HEK293 (cell line): Measurements from ENCODE around the gene SLC3A2.
A peak's percentile ranks its signal among the peaks of the same experiment; 100 is the strongest.

Experiments
- BCL11B ChIP-seq: fragments of 450-650 bp; formaldehyde crosslinking; IDR thresholded peaks from 2 replicates; pipeline ENCODE4 v1.5.1; 2016; ENCODE audit warnings: low read depth, missing biosample characterization, missing genetic modification characterization
- GLIS2 ChIP-seq: fragments of 450-650 bp; formaldehyde crosslinking; IDR thresholded peaks from 2 replicates; pipeline ENCODE4 v1.5.1; 2016; ENCODE audit warnings: missing biosample characterization, missing genetic modification characterization
- KLF10 ChIP-seq: fragments of 450-650 bp; IDR thresholded peaks from 2 replicates; pipeline ENCODE4 v1.5.1; 2018; ENCODE audit warnings: missing biosample characterization, mild to moderate bottlenecking, missing genetic modification characterization
- KLF8 ChIP-seq: fragments of 450-650 bp; formaldehyde crosslinking; IDR thresholded peaks from 2 replicates; pipeline ENCODE4 v1.5.1; 2016; ENCODE audit warnings: missing biosample characterization, missing genetic modification characterization
- OVOL3 ChIP-seq: fragments of 450-650 bp; formaldehyde crosslinking; IDR thresholded peaks from 2 replicates; pipeline ENCODE4 v1.5.1; 2016; ENCODE audit warnings: missing biosample characterization, missing genetic modification characterization
- ZBTB8A ChIP-seq: fragments of 450-650 bp; formaldehyde crosslinking; IDR thresholded peaks from 2 replicates; pipeline ENCODE4 v1.5.1; 2016; ENCODE audit warnings: missing biosample characterization, missing genetic modification characterization
- ZEB2 ChIP-seq: fragments of 450-650 bp; formaldehyde crosslinking; IDR thresholded peaks from 2 replicates; pipeline ENCODE4 v1.5.1; 2016; ENCODE audit warnings: missing biosample characterization, missing genetic modification characterization
- ZFHX2 ChIP-seq: fragments of 450-650 bp; formaldehyde crosslinking; conservative IDR thresholded peaks from 2 replicates; pipeline ENCODE4 v1.5.1; 2016; ENCODE audit warnings: missing biosample characterization, missing genetic modification characterization
- ZFP37 ChIP-seq: fragments of 450-650 bp; formaldehyde crosslinking; IDR thresholded peaks from 2 replicates; pipeline ENCODE4 v1.5.1; 2016; ENCODE audit warnings: missing biosample characterization, missing genetic modification characterization
- ZNF132 ChIP-seq: fragments of 450-650 bp; formaldehyde crosslinking; IDR thresholded peaks from 2 replicates; pipeline ENCODE4 v1.5.1; 2017; ENCODE audit warnings: missing biosample characterization, missing genetic modification characterization, borderline replicate concordance
- ZNF138 ChIP-seq: fragments of 450-650 bp; formaldehyde crosslinking; IDR thresholded peaks from 2 replicates; pipeline ENCODE4 v1.5.1; 2016; ENCODE audit warnings: missing biosample characterization, missing genetic modification characterization, borderline replicate concordance
- ZNF175 ChIP-seq: fragments of 450-650 bp; formaldehyde crosslinking; IDR thresholded peaks from 2 replicates; pipeline ENCODE4 v1.5.1; 2016; ENCODE audit warnings: missing biosample characterization, missing genetic modification characterization
- ZNF184 ChIP-seq: fragments of 450-650 bp; IDR thresholded peaks from 2 replicates; pipeline ENCODE4 v1.5.1; 2018; ENCODE audit warnings: missing biosample characterization, mild to moderate bottlenecking, missing genetic modification characterization
- ZNF302 ChIP-seq: fragments of 450-650 bp; formaldehyde crosslinking; IDR thresholded peaks from 2 replicates; pipeline ENCODE4 v1.5.1; 2016; ENCODE audit warnings: missing biosample characterization, missing genetic modification characterization, low read depth
- ZNF324 ChIP-seq: fragments of 450-650 bp; formaldehyde crosslinking; IDR thresholded peaks from 2 replicates; pipeline ENCODE4 v1.5.1; 2016; ENCODE audit warnings: missing biosample characterization, missing genetic modification characterization
- ZNF394 ChIP-seq: fragments of 450-650 bp; formaldehyde crosslinking; IDR thresholded peaks from 2 replicates; pipeline ENCODE4 v1.5.1; 2016; ENCODE audit warnings: missing biosample characterization, missing genetic modification characterization, mild to moderate bottlenecking, moderate library complexity, borderline replicate concordance
- ZNF561 ChIP-seq: fragments of 450-650 bp; IDR thresholded peaks from 2 replicates; pipeline ENCODE4 v1.5.1; 2018; ENCODE audit warnings: missing biosample characterization, missing genetic modification characterization, borderline replicate concordance
- ZNF658 ChIP-seq: fragments of 450-650 bp; formaldehyde crosslinking; IDR thresholded peaks from 2 replicates; pipeline ENCODE4; 2016; ENCODE audit warnings: missing biosample characterization, missing genetic modification characterization
- ZNF660 ChIP-seq: fragments of 450-650 bp; IDR thresholded peaks from 2 replicates; pipeline ENCODE4 v1.5.1; 2018; ENCODE audit warnings: missing biosample characterization, mild to moderate bottlenecking, missing genetic modification characterization
- ZNF830 ChIP-seq: fragments of 450-650 bp; IDR thresholded peaks from 2 replicates; pipeline ENCODE4 v1.5.0; 2018; ENCODE audit warnings: missing biosample characterization, missing genetic modification characterization, low read depth, mild to moderate bottlenecking, moderate library complexity
- ZSCAN30 ChIP-seq: fragments of 450-650 bp; IDR thresholded peaks from 2 replicates; pipeline ENCODE4 v1.5.1; 2018; ENCODE audit warnings: missing biosample characterization, mild to moderate bottlenecking, missing genetic modification characterization, moderate library complexity
- TF ChIP-seq, protein P1 (sequence below): fragments of 450-650 bp; formaldehyde crosslinking; IDR thresholded peaks from 2 replicates; pipeline ENCODE4 v1.5.1; 2016; ENCODE audit warnings: missing biosample characterization, missing genetic modification characterization
- TF ChIP-seq, protein P2 (sequence below): fragments of 450-650 bp; formaldehyde crosslinking; IDR thresholded peaks from 2 replicates; pipeline ENCODE4 v1.5.1; 2016; ENCODE audit warnings: missing biosample characterization, missing genetic modification characterization
- TF ChIP-seq, protein P3 (sequence below): fragments of 450-650 bp; formaldehyde crosslinking; conservative IDR thresholded peaks from 2 replicates; pipeline ENCODE4 v1.5.1; 2016; ENCODE audit warnings: low read depth, missing biosample characterization, missing genetic modification characterization
- TF ChIP-seq, protein P4 (sequence below): fragments of 450-650 bp; formaldehyde crosslinking; IDR thresholded peaks from 2 replicates; pipeline ENCODE4 v1.5.1; 2016; ENCODE audit warnings: missing biosample characterization, missing genetic modification characterization, low read depth
- TF ChIP-seq, protein P5 (sequence below): fragments of 450-650 bp; formaldehyde crosslinking; IDR thresholded peaks from 2 replicates; pipeline ENCODE4 v1.5.1; 2016; ENCODE audit warnings: missing biosample characterization, missing genetic modification characterization
- TF ChIP-seq, protein P6 (sequence below): fragments of 450-650 bp; formaldehyde crosslinking; IDR thresholded peaks from 2 replicates; pipeline ENCODE4 v1.5.0; 2017; ENCODE audit warnings: missing biosample characterization, missing genetic modification characterization, borderline replicate concordance

The SLC3A2 gene

DNA sequence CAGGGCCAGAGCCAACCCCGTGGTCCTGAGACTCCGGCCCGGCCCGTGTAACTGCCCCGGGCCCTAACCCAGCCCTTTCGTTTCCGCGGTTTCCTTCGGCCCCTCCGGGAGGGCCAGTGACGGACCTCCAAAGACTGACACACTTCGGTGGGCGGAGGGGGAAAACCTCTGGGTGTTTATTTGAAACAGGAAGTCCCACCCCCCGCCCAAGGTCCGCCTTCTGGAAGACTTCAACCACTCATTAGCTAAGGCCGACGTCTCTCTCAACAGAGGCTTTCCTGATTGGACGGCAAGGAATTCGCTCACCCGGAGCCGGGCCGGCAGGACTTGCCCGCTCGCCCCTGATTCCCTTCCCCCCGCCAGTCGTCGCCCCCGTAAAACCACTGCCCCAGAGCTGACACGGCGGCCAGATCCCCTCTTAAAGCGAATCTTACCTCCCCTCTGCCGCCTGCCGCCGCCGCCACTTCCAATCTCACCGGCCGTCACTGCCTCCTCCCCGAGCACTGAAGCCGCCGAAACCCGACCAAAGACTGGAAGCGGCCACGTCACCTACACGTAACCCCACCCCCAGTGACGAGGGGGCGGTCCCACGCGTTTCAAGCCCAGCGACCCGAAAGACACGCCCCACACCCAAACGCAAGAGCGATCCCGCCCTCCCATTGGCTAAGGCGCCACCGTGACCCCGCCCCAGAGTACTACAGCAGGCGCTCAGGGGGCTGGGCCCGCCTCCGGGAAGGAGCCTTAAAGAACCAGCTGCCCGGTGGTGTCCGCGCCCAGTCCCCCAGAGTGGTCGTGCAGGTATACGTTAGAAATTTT lies 49.0 kb upstream of the SLC3A2 start, which contains the start of gene STX5 (continued):
- no peak for TF ChIP-seq ZNF394 (tag by site-specific recombination)
- 0 out of 2 replicates have a peak, but pooled peaks have one; percentile 7 for TF ChIP-seq ZNF660 (tag by site-specific recombination)
- peak; percentile 78; the same call in 1 of the 2 replicates for TF ChIP-seq KLF10 (tag by site-specific recombination)
- TF ChIP-seq GLIS2 (tag by site-specific recombination) = peak; percentile 64
- TF ChIP-seq ZNF302 (tag by site-specific recombination) = no peak
- no peak for TF ChIP-seq ZFP37 (tag by site-specific recombination)
- no peak for TF ChIP-seq ZNF132 (tag by site-specific recombination)
- no peak for TF ChIP-seq OVOL3
- TF ChIP-seq, protein P1, sequence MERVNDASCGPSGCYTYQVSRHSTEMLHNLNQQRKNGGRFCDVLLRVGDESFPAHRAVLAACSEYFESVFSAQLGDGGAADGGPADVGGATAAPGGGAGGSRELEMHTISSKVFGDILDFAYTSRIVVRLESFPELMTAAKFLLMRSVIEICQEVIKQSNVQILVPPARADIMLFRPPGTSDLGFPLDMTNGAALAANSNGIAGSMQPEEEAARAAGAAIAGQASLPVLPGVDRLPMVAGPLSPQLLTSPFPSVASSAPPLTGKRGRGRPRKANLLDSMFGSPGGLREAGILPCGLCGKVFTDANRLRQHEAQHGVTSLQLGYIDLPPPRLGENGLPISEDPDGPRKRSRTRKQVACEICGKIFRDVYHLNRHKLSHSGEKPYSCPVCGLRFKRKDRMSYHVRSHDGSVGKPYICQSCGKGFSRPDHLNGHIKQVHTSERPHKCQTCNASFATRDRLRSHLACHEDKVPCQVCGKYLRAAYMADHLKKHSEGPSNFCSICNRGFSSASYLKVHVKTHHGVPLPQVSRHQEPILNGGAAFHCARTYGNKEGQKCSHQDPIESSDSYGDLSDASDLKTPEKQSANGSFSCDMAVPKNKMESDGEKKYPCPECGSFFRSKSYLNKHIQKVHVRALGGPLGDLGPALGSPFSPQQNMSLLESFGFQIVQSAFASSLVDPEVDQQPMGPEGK (tag by site-specific recombination) = peak; percentile 90
- TF ChIP-seq, protein P2, sequence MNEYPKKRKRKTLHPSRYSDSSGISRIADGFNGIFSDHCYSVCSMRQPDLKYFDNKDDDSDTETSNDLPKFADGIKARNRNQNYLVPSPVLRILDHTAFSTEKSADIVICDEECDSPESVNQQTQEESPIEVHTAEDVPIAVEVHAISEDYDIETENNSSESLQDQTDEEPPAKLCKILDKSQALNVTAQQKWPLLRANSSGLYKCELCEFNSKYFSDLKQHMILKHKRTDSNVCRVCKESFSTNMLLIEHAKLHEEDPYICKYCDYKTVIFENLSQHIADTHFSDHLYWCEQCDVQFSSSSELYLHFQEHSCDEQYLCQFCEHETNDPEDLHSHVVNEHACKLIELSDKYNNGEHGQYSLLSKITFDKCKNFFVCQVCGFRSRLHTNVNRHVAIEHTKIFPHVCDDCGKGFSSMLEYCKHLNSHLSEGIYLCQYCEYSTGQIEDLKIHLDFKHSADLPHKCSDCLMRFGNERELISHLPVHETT (tag by site-specific recombination) = no peak
- TF ChIP-seq ZNF184 (tag by site-specific recombination) = no peak
- no peak for TF ChIP-seq ZNF175 (tag by site-specific recombination)
- peak; percentile 58; the same call in 1 of the 2 replicates for TF ChIP-seq ZBTB8A (tag by site-specific recombination)
- TF ChIP-seq, protein P3, sequence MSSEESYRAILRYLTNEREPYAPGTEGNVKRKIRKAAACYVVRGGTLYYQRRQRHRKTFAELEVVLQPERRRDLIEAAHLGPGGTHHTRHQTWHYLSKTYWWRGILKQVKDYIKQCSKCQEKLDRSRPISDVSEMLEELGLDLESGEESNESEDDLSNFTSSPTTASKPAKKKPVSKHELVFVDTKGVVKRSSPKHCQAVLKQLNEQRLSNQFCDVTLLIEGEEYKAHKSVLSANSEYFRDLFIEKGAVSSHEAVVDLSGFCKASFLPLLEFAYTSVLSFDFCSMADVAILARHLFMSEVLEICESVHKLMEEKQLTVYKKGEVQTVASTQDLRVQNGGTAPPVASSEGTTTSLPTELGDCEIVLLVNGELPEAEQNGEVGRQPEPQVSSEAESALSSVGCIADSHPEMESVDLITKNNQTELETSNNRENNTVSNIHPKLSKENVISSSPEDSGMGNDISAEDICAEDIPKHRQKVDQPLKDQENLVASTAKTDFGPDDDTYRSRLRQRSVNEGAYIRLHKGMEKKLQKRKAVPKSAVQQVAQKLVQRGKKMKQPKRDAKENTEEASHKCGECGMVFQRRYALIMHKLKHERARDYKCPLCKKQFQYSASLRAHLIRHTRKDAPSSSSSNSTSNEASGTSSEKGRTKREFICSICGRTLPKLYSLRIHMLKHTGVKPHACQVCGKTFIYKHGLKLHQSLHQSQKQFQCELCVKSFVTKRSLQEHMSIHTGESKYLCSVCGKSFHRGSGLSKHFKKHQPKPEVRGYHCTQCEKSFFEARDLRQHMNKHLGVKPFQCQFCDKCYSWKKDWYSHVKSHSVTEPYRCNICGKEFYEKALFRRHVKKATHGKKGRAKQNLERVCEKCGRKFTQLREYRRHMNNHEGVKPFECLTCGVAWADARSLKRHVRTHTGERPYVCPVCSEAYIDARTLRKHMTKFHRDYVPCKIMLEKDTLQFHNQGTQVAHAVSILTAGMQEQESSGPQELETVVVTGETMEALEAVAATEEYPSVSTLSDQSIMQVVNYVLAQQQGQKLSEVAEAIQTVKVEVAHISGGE (tag by site-specific recombination) = peak; percentile 94
- TF ChIP-seq, protein P4, sequence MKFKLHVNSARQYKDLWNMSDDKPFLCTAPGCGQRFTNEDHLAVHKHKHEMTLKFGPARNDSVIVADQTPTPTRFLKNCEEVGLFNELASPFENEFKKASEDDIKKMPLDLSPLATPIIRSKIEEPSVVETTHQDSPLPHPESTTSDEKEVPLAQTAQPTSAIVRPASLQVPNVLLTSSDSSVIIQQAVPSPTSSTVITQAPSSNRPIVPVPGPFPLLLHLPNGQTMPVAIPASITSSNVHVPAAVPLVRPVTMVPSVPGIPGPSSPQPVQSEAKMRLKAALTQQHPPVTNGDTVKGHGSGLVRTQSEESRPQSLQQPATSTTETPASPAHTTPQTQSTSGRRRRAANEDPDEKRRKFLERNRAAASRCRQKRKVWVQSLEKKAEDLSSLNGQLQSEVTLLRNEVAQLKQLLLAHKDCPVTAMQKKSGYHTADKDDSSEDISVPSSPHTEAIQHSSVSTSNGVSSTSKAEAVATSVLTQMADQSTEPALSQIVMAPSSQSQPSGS = peak; percentile 64
- TF ChIP-seq, protein P5, sequence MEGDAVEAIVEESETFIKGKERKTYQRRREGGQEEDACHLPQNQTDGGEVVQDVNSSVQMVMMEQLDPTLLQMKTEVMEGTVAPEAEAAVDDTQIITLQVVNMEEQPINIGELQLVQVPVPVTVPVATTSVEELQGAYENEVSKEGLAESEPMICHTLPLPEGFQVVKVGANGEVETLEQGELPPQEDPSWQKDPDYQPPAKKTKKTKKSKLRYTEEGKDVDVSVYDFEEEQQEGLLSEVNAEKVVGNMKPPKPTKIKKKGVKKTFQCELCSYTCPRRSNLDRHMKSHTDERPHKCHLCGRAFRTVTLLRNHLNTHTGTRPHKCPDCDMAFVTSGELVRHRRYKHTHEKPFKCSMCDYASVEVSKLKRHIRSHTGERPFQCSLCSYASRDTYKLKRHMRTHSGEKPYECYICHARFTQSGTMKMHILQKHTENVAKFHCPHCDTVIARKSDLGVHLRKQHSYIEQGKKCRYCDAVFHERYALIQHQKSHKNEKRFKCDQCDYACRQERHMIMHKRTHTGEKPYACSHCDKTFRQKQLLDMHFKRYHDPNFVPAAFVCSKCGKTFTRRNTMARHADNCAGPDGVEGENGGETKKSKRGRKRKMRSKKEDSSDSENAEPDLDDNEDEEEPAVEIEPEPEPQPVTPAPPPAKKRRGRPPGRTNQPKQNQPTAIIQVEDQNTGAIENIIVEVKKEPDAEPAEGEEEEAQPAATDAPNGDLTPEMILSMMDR = no peak
- TF ChIP-seq ZFHX2 (tag by site-specific recombination) = peak; percentile 75
- TF ChIP-seq ZNF561 = 0 out of 2 replicates have a peak, but pooled peaks have one; percentile 80
- TF ChIP-seq ZEB2 (tag by site-specific recombination) = peak; percentile 95
- TF ChIP-seq ZNF658 (tag by site-specific recombination) = no peak
- TF ChIP-seq ZNF324 (tag by site-specific recombination) = peak; percentile 10; the same call in 1 of the 2 replicates
- TF ChIP-seq, protein P6, sequence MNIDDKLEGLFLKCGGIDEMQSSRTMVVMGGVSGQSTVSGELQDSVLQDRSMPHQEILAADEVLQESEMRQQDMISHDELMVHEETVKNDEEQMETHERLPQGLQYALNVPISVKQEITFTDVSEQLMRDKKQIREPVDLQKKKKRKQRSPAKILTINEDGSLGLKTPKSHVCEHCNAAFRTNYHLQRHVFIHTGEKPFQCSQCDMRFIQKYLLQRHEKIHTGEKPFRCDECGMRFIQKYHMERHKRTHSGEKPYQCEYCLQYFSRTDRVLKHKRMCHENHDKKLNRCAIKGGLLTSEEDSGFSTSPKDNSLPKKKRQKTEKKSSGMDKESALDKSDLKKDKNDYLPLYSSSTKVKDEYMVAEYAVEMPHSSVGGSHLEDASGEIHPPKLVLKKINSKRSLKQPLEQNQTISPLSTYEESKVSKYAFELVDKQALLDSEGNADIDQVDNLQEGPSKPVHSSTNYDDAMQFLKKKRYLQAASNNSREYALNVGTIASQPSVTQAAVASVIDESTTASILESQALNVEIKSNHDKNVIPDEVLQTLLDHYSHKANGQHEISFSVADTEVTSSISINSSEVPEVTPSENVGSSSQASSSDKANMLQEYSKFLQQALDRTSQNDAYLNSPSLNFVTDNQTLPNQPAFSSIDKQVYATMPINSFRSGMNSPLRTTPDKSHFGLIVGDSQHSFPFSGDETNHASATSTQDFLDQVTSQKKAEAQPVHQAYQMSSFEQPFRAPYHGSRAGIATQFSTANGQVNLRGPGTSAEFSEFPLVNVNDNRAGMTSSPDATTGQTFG (tag by site-specific recombination) = no peak
- no peak for TF ChIP-seq BCL11B (tag by site-specific recombination)
- TF ChIP-seq ZNF830 = no peak
- TF ChIP-seq ZSCAN30 (tag by site-specific recombination) = no peak
- peak; percentile 27 for TF ChIP-seq KLF8 (tag by site-specific recombination)
- TF ChIP-seq ZNF138 (tag by site-specific recombination) = no peak
